CD4-positive, alpha-beta T cell (primary cell): Measurements from ENCODE around the gene KIF11. TPM values are rescaled to one million over a fixed set of nuclear protein-coding genes. Genes with fewer than 3 reads are reported as not detected.

Source experiments
- ATAC-seq: fragments of 200-7000 bp; cut with Tn5 transposase; one replicate; pipeline ENCODE4 v1.10.0; 2022; ENCODE audit warnings: mild to moderate bottlenecking; ENCODE audit not compliant: poor library complexity
- CTCF ChIA-PET: fragments of 350-600 bp; sonication (Branson Sonifier 250); formaldehyde crosslinking; loops from one replicate; lab custom pipeline; 2021; ENCODE audit warnings: antibody characterized with exemption, inconsistent platforms; lab: Charles Lee
- POLR2A ChIA-PET: fragments of 350-600 bp; sonication (Branson Sonifier 250); formaldehyde crosslinking; loops from one replicate; lab custom pipeline; 2021; ENCODE audit warnings: antibody characterized with exemption, inconsistent platforms; lab: Charles Lee
- DNase-seq, 14 experiments: peaks; one replicate each; pipeline ENCODE4 v3.0.0-alpha.2; 2013 to 2020; ENCODE audit warnings: mixed read lengths in 2 of 14
- H3K27ac ChIP-seq, 2 donors: one replicate each; pipeline versions ENCODE4 v1.5.1 to v1.7.0; 2013; ENCODE audit warnings: low read length in 2 of 2, low read depth in 1 of 2, mild to moderate bottlenecking in 1 of 2
- H3K27me3 ChIP-seq, 2 experiments: 1 replicate in 1 of 2; 2 replicates in 1 of 2; pipeline versions ENCODE4 v1.6.1 to v1.7.0; 2013; ENCODE audit warnings: low read length in 2 of 2, control low read depth in 1 of 2, mild to moderate bottlenecking in 1 of 2, moderate library complexity in 1 of 2; ENCODE audit not compliant: insufficient read depth in 2 of 2, control insufficient read depth in 1 of 2
- H3K36me3 ChIP-seq: one replicate; pipeline ENCODE4 v1.6.1; 2013; ENCODE audit warnings: low read length, control low read depth; ENCODE audit not compliant: insufficient read depth
- H3K4me1 ChIP-seq: one replicate; pipeline ENCODE4 v1.6.1; 2013; ENCODE audit warnings: low read length, control low read depth; ENCODE audit not compliant: insufficient read depth
- H3K4me3 ChIP-seq: one replicate; pipeline ENCODE4 v1.5.1; 2013; ENCODE audit warnings: mild to moderate bottlenecking, low read length, moderate library complexity
- H3K9me3 ChIP-seq, 2 experiments: 1 replicate in 1 of 2; 2 replicates in 1 of 2; pipeline versions ENCODE4 v1.6.1 to v1.7.0; 2013; ENCODE audit warnings: low read length in 2 of 2, mild to moderate bottlenecking in 2 of 2, control low read depth in 1 of 2, moderate library complexity in 1 of 2; ENCODE audit not compliant: control insufficient read depth in 1 of 2, insufficient read depth in 1 of 2
- H3K27ac Mint-ChIP-seq: one replicate; pipeline ENCODE4 v1.8.0; 2020; ENCODE audit warnings: mixed read lengths
- H3K27me3 Mint-ChIP-seq: one replicate; pipeline ENCODE4 v1.8.0; 2021; ENCODE audit warnings: mixed read lengths
- H3K36me3 Mint-ChIP-seq: one replicate; pipeline ENCODE4 v1.8.0; 2021; ENCODE audit warnings: low read depth, mixed read lengths
- H3K4me1 Mint-ChIP-seq: one replicate; pipeline ENCODE4 v1.8.0; 2021; ENCODE audit warnings: low read depth, mixed read lengths
- H3K4me3 Mint-ChIP-seq: one replicate; pipeline ENCODE4 v1.8.0; 2020; ENCODE audit warnings: mild to moderate bottlenecking, mixed read lengths
- H3K9me3 Mint-ChIP-seq: one replicate; pipeline ENCODE4 v1.8.0; 2020; ENCODE audit warnings: mixed read lengths
- CTCF ChIP-seq: fragments of 200-600 bp; IDR thresholded peaks from one replicate; pipeline ENCODE4 v1.8.0; 2022; ENCODE audit warnings: antibody characterized with exemption, mild to moderate bottlenecking
- intact Hi-C, 2 experiments: fragments of 100-400 bp; cut with DNase I in 1 of 2; cut with micrococcal nuclease in 1 of 2; formaldehyde crosslinking; loops; one replicate each; pipeline versions ENCODE4 v1.15.1 to v1.9.0; 2023 to 2025; cut with DNase I, micrococcal nuclease
- total RNA-seq, 174 experiments: library from RNA in 2 of 174; stranded (reverse) in 2 of 174; gene quantifications; one replicate each; pipeline ENCODE4 v1.2.3 and lab custom pipeline; 2021 to 2026

Gene KIF11
- total RNA-seq, 2 experiments from 2014 or later, result 0.38 to 0.47 TPM

DNA sequence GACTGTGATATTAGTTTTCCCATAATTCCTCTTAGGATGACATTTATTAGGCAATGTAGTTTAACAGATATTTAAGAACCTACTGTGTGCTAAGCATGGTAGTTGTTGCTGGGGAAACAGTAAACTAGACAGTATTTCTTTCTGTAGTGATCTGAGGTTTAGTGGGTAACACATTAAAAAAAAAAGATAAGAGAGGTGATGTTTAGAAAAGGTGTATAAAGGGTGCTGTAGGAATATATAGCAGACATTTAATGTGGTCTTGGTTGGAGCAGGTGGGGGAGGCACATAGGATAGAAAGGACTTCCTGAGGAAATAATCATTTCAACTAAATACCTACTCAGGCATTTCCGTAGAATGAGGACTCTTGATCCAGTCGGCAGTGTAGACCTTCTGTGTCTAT is 11.9 kb downstream of the KIF11 start:
- Mint-ChIP-seq H3K27me3 (no peaks in the 10 kb centered on the region), H3K4me3 (no peak overlapping the region), H3K4me1 (peaks cover 26% of the 10 kb centered on the region), H3K27ac (no peak overlapping the region), H3K9me3 (no peaks in the 10 kb centered on the region), H3K36me3 (no peaks in the 10 kb centered on the region)
- intact Hi-C loops, result no loop called here
- CTCF ChIA-PET, result no interaction called here
- Histone ChIP-seq H3K36me3 (no peaks in the 10 kb centered on the region), H3K27me3 (no peaks in the 10 kb centered on the region), H3K4me3 (no peak overlapping the region), H3K27ac (no peak overlapping the region), H3K9me3 (no peaks in the 10 kb centered on the region), H3K4me1 (peaks cover 8% of the 10 kb centered on the region)
- no peak for TF ChIP-seq CTCF
- DNase-seq (no peak), ATAC-seq (no peak)
- POLR2A ChIA-PET, result no interaction called here

GRCh38 chr10:92615515-92615914 is 22.6 kb downstream of the KIF11 start:
- H3K36me3 ChIP-seq, result no peaks in the 10 kb centered on the region

DNA sequence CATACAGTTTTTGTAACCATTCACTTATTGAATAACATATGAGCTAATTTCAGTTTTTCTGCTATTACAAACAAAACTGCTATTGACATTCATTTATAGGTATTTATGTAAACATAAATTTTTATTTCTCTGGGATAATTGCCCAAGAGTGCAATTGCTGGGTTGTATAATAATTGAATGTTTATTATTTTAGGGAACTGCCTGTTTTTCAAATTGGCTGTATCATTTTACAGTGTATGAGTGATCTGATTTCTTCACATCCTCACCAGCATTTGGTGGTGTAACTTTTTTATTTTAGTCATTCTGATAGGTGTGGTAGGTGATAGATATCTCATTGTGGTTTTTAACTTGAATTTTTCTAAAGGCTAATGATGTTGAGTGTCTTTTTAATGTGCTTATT is 26.4 kb downstream of the KIF11 start:
- no peaks in the 10 kb centered on the region for H3K4me1 ChIP-seq
- no peak overlapping the region for H3K27ac ChIP-seq
- no peaks in the 10 kb centered on the region for H3K36me3 ChIP-seq
- intact Hi-C loops, result no loop called here
- no peak overlapping the region for H3K27ac Mint-ChIP-seq
- no peaks in the 10 kb centered on the region for H3K9me3 Mint-ChIP-seq
- no peaks in the 10 kb centered on the region for H3K27me3 Mint-ChIP-seq
- TF ChIP-seq CTCF, result no peak
- no peaks in the 10 kb centered on the region for H3K27me3 ChIP-seq
- H3K4me3 Mint-ChIP-seq, result no peak overlapping the region
- ChIA-PET POLR2A (no interaction called here), CTCF (no interaction called here)
- H3K36me3 Mint-ChIP-seq, result peaks cover 4% of the 10 kb centered on the region
- no peaks in the 10 kb centered on the region for H3K4me1 Mint-ChIP-seq
- H3K9me3 ChIP-seq, result no peaks in the 10 kb centered on the region
- no peak for DNase-seq
- ATAC-seq, result no peak
- no peak overlapping the region for H3K4me3 ChIP-seq

More at GRCh38 chr10:92615515-92615914, 22.6 kb downstream of the KIF11 start:
- Mint-ChIP-seq H3K36me3 (no peaks in the 10 kb centered on the region), H3K27ac (no peak overlapping the region), H3K9me3 (no peaks in the 10 kb centered on the region), H3K27me3 (no peaks in the 10 kb centered on the region), H3K4me3 (no peak overlapping the region), H3K4me1 (no peaks in the 10 kb centered on the region)
- Histone ChIP-seq H3K4me1 (no peaks in the 10 kb centered on the region), H3K27me3 (no peaks in the 10 kb centered on the region), H3K27ac (no peak overlapping the region), H3K9me3 (no peaks in the 10 kb centered on the region), H3K4me3 (no peak overlapping the region)
- intact Hi-C loops, result no loop called here
- ChIA-PET POLR2A (no interaction called here), CTCF (no interaction called here)
- no peak for TF ChIP-seq CTCF
- DNase-seq, result no peak
- ATAC-seq, result no peak
